Prostate gland (tissue), 2 donors: ENCODE results near the gene INAFM1.

Experiments
- POLR2A ChIP-seq: fragments of 450-650 bp; IDR thresholded peaks from one replicate; pipeline ENCODE4 v1.6.1; 2016; ENCODE audit warnings: antibody characterized with exemption, mild to moderate bottlenecking
- POLR2AphosphoS5 ChIP-seq: sonication (generic); formaldehyde crosslinking; IDR thresholded peaks from one replicate; pipeline ENCODE4 v1.6.1; 2017; ENCODE audit warnings: antibody characterized with exemption
- TF ChIP-seq, protein P1 (sequence below), 4 experiments: fragments of 200-600 bp in 2 of 4; fragments of 450-650 bp in 2 of 4; sonication (generic) in 2 of 4; IDR thresholded peaks; 1 replicate in 3 of 4; 2 replicates in 1 of 4; pipeline ENCODE4 v1.5.1; 2016 to 2019; ENCODE audit warnings: antibody characterized with exemption in 4 of 4, mild to moderate bottlenecking in 2 of 4, moderate library complexity in 2 of 4

GRCh38 chr19:47229676-47230053 is 45.0 kb upstream of the INAFM1 start:
- TF ChIP-seq, protein P1, sequence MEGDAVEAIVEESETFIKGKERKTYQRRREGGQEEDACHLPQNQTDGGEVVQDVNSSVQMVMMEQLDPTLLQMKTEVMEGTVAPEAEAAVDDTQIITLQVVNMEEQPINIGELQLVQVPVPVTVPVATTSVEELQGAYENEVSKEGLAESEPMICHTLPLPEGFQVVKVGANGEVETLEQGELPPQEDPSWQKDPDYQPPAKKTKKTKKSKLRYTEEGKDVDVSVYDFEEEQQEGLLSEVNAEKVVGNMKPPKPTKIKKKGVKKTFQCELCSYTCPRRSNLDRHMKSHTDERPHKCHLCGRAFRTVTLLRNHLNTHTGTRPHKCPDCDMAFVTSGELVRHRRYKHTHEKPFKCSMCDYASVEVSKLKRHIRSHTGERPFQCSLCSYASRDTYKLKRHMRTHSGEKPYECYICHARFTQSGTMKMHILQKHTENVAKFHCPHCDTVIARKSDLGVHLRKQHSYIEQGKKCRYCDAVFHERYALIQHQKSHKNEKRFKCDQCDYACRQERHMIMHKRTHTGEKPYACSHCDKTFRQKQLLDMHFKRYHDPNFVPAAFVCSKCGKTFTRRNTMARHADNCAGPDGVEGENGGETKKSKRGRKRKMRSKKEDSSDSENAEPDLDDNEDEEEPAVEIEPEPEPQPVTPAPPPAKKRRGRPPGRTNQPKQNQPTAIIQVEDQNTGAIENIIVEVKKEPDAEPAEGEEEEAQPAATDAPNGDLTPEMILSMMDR (IDR thresholded peaks at IDR 0.05) = no peak
- TF ChIP-seq POLR2AphosphoS5 = no peak
- TF ChIP-seq POLR2A = no peak
